Prostate gland (tissue), 2 donors: ENCODE measurements around the gene FEN1.

Experiments used
- POLR2A ChIP-seq: fragments of 450-650 bp; IDR thresholded peaks from one replicate; pipeline ENCODE4 v1.6.1; 2016; ENCODE audit warnings: antibody characterized with exemption, mild to moderate bottlenecking
- POLR2AphosphoS5 ChIP-seq: sonication (generic); formaldehyde crosslinking; IDR thresholded peaks from one replicate; pipeline ENCODE4 v1.6.1; 2017; ENCODE audit warnings: antibody characterized with exemption
- TF ChIP-seq, protein P1 (sequence below), 4 experiments: fragments of 200-600 bp in 2 of 4; fragments of 450-650 bp in 2 of 4; sonication (generic) in 2 of 4; IDR thresholded peaks; 1 replicate in 3 of 4; 2 replicates in 1 of 4; pipeline ENCODE4 v1.5.1; 2016 to 2019; ENCODE audit warnings: antibody characterized with exemption in 4 of 4, mild to moderate bottlenecking in 2 of 4, moderate library complexity in 2 of 4

DNA sequence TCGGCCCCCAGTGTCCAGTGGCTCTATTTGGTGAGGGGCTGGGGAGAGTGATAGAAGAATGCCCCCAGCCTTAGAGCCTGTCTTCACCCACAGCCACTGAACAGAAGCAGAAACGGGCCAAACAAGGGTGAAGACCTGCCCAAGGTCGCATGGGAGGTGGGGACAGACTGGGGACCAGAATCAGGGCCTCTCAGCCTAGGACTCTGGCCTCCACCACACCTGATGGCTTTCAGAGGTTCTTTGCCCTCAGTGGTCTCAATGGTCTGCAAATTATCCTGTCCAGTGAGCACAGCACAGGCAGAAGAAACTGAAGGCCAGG lies 44.8 kb upstream of the FEN1 start:
- TF ChIP-seq, protein P1, sequence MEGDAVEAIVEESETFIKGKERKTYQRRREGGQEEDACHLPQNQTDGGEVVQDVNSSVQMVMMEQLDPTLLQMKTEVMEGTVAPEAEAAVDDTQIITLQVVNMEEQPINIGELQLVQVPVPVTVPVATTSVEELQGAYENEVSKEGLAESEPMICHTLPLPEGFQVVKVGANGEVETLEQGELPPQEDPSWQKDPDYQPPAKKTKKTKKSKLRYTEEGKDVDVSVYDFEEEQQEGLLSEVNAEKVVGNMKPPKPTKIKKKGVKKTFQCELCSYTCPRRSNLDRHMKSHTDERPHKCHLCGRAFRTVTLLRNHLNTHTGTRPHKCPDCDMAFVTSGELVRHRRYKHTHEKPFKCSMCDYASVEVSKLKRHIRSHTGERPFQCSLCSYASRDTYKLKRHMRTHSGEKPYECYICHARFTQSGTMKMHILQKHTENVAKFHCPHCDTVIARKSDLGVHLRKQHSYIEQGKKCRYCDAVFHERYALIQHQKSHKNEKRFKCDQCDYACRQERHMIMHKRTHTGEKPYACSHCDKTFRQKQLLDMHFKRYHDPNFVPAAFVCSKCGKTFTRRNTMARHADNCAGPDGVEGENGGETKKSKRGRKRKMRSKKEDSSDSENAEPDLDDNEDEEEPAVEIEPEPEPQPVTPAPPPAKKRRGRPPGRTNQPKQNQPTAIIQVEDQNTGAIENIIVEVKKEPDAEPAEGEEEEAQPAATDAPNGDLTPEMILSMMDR (IDR thresholded peaks at IDR 0.05), result no peak
- no peak for TF ChIP-seq POLR2A
- TF ChIP-seq POLR2AphosphoS5, result no peak
